HG02642 (cell line): ENCODE data around the gene TRIM64.
"Not testable (repeated sequence)": the region's sequence is repeated elsewhere in the genome, so short reads cannot be mapped to it uniquely, and the experiment has no call there.

ENCODE experiments used
- ATAC-seq: cut with Tn5 transposase; IDR thresholded peaks from one replicate; pipeline ENCODE4 v1.9.1; 2021; ENCODE audit warnings: mild to moderate bottlenecking; ENCODE audit not compliant: unreplicated experiment, poor library complexity

Gene TRIM64

GRCh38 chr11:89965737-89966136, at the start of gene TRIM64:
Gene TRIM64 (plus strand): TSS chr11:89966037. CDS start chr11:89968504, 2,467 bp downstream.
- not testable (repeated sequence) for ATAC-seq

GRCh38 chr11:89922195-89922660, 43.6 kb upstream of the TRIM64 start, which contains the start of gene TRIM49D1:
Gene TRIM49D1 (minus strand): TSS chr11:89922245. CDS start chr11:89917710, 4,535 bp downstream.
- no peak for ATAC-seq

GRCh38 chr11:89923764-89924163, 42.1 kb upstream of the TRIM64 start, which contains the start of gene TRIM49D2:
Gene TRIM49D2 (plus strand): TSS chr11:89924064. CDS start chr11:89926762, 2,698 bp downstream.
- not testable (repeated sequence) for ATAC-seq

- not testable (repeated sequence) for ATAC-seq
Observed at GRCh38 chr11:89960833-89961232, 5.0 kb upstream of the TRIM64 start.
